Left kidney (tissue), 2 donors: Measurements from ENCODE around the gene STX8. TPM values are rescaled to one million over a fixed set of nuclear protein-coding genes. Genes with fewer than 3 reads are reported as not detected.

ENCODE experiments used
- DNase-seq: peaks from one replicate; pipeline ENCODE4 v3.0.0-alpha.2; 2013
- polyA plus RNA-seq: library from polyadenylated mRNA; unstranded; fragments of 120-200 nt; gene quantifications from one replicate; pipeline ENCODE4 v1.2.1, GENCODE V29; 2013; ENCODE audit not compliant: insufficient read length

The STX8 gene
- polyA plus RNA-seq, 1 donor: 66.7 TPM

DNA sequence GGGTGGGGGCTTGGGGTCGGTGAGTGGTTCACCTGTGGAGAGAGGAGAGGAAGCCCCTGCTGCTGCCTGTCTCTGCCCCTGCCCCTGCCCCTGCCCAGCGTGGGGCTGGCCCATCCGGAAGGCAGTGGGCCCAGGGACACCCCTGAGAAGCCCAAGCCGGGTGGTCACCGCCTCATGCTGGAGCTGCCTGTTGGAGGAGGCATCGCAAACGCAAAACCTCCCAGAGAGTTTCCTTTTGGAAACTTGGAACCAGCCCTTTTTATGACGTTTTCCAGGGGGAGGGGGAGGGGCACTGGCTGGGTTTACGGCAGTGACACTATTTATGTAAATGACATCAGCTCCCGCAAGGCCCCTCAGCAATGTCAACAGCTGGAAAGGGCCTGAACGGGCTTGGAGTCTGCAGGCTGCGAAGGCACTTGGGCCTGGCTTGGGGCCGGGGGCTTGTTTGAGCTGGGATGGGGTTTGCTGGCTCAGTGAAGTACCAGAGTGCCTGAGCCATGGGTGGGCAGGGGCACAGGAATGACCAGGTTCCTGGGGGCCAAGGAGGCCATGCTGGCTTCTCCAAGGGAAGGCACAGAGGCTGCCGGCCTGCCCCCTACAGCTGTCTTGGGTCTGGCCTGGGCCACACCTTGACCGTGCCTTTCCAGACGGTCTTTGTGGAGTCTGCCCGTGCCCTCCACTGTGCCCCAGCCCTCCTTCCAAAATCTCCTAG lies 334.8 kb downstream of the STX8 start:
- peak; percentile 85 for DNase-seq

DNA sequence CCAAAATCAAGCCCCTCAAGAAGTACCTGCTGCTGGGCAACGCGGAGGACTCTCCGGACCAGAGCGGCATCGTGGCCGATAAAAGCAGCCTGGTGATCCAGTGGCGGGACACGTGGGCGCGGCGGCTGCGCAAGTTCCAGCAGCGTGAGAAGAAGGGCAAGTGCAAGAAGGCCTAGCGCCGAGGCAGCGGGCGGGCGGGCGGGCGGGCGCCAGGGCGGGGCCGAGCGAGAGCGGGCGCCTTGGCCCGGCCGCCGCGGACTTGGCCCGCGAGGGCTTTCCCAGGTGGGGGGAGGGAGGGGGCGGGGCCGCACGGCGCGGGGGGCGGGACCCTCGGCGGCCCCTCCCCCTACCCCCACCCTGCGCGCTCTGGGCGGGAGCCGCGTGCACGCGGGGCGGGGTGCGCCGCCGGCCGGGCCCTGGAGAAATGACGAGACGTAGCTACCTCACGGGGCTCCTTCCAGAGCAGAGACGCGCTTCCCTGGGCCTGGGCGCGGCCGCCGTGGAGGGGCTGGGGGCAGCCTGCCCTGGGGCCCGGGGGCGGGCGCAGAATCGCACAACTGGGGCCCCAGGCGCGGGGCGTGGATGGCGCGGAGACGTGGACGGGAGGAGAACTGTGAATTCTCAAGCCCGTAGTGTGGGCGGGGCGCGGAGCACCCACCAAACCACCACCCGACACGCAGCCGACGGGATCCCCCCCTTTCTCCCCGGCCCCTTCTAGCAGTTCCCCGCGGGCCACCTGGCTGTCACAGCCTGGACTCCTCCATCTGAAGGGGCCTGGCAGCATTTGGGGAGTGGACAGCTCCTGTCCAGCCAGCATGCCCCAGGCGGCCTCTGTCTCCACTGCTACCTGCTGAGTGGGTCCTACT lies 335.6 kb downstream of the STX8 start:
- DNase-seq: peak; percentile 40

DNA sequence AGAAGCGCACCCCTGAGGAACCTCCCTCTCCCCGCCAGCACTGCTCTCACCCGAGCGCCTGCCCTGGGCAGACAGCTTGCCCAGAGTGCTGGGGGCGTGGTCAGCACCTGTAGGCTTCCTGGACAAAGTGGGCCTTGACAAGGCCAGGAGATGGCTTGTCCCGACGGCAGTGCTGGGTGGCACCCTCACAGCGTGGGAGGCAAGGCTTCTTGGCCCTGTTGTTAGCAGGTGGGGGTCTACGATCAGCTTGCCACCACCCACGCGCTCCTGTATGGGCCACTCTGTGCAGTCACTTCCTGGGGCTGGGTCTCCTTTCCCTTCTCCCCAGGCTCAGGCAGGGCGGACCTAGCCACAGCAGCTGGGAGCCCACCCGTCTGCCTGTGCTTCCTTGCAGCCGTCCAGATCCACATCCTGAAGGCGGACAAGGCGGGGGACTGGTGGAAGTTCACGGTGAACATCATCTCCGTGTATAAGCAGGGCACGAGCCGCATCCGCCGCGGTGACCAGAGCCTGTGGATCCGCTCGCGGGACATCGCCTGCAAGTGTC lies 336.3 kb downstream of the STX8 start:
- DNase-seq: no peak

GRCh38 chr17:9238340-9239245 lies 337.0 kb downstream of the STX8 start:
- DNase-seq: no peak

DNA sequence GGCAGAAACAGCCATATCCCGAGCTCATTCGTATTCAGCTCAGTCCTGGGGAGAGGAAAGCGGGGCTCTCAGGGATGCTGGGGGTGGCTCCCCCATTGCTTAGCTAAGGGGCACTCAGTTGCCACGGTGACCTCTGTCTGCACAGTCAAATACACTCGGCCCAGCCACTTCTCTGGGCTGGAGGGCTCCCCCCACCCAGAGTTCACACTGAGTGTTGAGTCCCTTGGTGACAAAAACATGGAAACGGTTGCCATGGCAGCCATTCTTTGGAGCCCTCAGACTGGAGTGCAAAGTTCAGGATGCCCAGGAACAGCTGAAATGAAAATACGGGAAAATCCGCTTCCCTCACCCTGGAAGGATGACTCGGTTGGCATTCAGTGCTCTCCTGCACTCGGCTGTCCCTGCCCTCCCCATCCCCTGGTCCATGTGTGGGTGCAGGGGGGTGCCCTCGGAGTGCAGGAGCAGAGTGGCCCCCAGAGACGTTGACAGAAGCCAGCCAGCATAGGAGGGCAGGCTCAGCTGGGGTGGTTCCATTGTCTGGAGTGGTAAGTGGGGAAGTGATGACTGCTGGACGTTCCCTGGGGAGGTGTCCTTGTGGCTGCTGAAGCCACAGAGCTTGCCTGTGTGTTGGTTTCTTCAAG lies 337.8 kb downstream of the STX8 start:
- DNase-seq: no peak

DNA sequence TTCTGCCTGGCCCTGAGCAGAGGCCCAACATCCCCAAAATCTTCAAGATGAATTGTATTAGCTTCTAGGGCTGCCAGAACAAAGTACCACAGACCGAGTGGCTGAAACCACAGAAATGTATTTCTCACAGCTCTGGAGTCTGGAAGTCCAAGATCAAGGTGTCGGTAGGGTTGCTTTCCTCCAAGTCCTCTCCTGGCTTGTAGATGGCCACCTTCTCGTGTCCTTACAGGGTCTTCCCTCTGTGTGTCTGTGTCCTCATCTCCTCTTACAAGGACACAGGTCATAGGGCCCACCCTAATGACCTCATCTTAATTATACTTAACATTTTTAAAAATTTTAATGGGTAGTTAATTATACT lies 338.6 kb downstream of the STX8 start:
- no peak for DNase-seq

- DNase-seq: no peak
Measured at GRCh38 chr17:9236286-9237052, 339.2 kb downstream of the STX8 start.

DNA sequence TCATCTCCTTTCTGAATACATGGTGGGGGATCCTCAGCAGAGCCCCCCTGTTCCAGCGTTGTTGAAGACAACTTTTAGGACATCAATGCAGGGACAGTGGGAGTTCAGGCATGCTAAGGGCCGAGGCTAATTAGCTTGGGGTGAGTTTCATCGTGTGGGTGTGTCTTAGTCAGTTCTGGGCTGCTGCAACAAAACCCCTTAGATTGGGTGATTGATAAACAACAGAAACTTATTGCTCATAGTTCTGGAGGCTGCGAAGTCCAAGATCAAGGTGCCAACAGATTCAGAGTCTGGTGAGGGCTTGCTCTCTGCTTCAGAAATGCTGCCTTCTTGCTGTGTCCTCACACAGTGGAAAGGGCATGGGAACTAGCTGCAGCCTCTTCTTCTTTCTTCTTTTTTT lies 340.3 kb downstream of the STX8 start:
- no peak for DNase-seq

GRCh38 chr17:9234389-9234945 lies 341.2 kb downstream of the STX8 start:
- no peak for DNase-seq

DNA sequence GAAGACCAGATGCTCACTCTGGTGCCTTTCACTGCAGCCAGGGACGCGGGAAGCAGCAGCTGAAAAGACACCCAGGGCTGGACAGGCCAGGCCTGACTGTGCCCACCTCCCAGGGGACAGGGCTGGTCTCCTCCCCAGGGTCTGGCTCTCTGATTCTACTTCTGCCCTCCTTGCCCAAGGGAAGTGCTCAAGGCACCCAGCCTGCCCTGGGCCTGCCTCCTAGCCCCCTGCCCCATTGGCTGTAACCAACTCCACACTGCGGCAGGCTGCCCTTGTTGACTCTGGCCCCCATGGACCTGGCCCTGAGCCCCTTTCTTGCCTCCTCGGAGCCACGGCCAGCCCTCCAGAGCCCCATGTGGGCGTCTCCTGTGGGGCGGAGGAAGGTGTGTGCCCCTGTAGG lies 341.9 kb downstream of the STX8 start:
- DNase-seq: no peak

DNA sequence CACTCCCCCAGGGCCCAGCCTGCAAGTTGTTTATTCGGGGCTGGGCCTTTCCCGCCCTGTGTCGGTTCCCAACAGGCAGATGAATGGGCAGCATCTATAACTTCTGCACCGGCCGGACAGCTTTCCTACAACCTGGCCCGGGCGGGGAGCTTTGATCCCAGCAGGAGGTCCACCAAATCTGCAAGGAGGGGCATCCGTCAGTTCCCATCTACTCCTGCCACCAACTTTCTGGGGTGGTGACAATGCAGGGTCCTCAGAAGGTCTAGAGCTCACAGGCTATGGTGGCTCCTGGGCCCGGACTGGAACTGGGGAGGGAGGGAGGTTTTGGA lies 342.4 kb downstream of the STX8 start:
- no peak for DNase-seq

DNA sequence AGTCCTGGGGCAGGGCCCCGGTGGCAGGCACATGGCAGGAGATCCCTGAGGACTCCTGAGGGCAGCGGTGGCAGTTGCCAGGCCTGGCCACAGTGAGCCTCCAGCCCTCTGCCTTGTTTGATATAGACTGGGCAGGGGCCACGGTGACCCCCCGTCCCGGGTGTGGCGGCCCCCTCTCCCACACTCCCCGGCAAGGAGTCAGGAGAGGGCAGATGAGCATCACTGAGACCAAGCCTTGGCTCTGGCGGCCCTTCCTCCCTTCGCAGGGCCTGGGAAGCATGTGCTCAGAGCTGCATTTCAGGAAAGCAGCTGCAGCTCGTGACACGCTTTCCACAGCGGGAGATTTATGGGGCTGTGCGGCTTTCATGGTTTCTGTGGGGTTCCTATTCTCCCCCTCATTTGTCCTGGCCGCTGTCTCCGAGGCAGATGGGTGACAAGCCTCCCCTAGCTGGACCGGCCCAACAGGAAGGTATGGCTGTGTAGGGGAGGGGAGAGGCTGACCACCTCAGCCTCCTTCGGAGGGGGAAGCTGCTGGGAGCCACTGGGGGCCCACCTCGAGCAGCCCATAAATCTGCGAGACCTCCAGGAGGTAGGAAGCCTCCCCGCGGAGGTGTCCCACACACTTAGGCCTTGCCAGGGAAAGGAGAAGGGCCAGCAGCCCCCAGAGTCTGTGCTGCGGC lies 342.9 kb downstream of the STX8 start:
- peak; percentile 78 for DNase-seq

GRCh38 chr17:9232155-9232475 lies 343.5 kb downstream of the STX8 start:
- no peak for DNase-seq

DNA sequence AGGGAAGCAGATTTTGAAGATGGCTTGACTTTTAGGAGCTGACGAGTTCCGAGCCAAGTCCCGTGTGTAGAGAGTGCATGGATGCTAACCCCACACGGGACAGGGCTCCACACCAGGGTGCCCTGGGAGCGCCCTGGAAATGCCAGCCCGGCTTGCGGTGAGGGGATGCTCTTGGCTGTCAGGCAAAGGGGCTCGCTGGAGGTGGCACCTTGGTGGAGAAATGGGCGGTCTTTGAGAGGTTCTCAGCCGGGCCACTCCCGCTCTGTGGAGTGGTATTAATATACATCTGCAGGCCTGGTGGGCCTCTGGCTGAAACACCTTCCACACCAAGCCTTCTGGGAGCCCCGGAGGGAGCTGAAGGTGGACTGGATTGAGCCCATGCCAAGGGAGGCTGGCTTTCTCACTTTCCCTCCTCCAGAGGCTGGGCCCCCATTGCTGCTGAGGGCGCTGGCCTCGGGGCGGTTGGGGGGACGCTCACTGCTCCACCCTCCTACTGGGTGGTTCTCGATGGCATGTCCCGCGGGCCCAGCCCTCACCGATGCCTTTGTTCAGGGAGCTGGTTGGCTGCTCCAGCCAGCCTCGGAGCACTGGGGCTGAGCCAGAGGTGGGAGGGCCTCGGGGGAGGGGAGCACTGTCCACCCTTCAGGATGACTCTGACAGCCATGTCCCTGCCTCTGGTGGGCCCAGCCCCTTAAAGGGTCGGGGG lies 344.0 kb downstream of the STX8 start:
- DNase-seq: no peak

GRCh38 chr17:9230861-9231260 lies 344.8 kb downstream of the STX8 start:
- DNase-seq: no peak

DNA sequence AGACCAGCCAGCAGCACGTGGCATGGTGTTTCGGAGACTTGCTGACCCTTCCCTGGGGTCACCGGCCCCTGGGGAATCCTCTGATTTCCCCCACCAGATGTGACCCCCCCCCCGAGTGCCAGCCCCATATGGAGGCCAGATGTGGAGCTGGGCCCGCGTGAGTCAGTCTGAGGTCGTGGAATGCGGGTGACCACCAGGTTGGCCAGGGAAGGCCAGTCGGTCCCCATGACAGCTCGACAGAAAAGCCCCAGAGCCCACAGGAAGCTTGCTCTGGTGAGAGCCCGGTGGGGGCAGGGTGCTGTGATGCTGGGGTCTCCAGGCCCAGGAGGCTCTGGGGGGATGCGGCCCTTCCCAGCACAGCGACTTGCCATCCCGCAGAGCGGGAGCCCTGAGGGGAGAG lies 345.3 kb downstream of the STX8 start:
- no peak for DNase-seq

DNA sequence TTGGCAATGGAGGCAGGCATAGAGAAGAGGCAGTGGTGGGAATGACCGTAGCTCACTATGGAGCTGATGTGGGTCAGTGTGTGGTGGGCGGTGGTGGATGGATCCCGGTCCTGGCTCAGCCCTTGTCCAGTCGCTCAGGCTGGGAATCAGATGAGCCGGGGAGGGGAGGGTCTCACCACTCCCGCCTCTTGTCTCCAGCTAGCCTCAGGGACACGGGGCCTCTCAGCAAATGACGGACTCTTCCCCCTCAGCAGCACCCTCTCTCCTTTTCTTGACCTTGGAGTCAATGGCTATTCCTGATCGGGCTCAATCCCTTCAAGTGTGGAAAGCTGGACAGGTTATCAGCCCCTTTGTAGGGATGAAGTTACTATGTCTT lies 345.8 kb downstream of the STX8 start:
- DNase-seq: no peak

DNA sequence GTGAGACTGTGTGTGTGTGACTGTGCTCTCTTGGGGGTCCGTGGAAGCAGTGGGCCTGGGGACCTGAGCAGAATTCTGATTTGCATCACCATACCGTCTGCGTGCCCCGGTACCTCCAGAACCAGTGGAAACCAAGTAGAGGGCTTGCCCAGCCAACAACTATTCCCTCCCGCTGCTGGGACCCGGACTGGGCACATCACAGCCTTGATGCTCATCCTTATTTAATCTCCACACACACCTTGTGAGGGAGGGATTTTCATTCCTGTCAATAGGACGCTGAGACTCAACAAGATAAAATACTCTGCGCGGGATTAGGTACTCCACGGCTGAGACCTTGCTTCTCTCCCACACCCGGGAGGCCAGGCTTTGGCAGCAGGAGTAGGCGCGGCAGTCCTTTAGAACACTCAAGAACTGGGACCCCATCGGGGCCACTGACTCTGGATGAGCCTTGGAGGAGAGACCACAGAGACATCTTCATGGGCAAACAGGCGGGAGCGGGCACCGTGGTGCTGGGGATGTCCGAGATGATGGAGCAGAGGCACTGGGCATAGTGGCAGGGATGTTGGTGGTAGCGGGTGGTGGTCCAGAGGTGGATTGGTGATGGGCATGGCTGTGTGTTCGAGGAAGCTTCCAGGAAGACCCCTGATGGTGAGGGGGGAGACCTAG lies 346.3 kb downstream of the STX8 start:
- no peak for DNase-seq
